Neuronal stem cell (in vitro differentiated cells): ENCODE data around the gene JUP.

Experiments
- DNase-seq: peaks from one replicate; pipeline ENCODE4 v3.0.0-alpha.2; 2013; ENCODE audit warnings: low spot score
- H2AFZ ChIP-seq: one replicate; pipeline ENCODE4 v1.6.1; 2013; ENCODE audit warnings: mild to moderate bottlenecking, low read length, inconsistent platforms
- H2AK5ac ChIP-seq: 2 replicates; pipeline ENCODE4 v1.6.1; 2013; ENCODE audit warnings: low read depth, mild to moderate bottlenecking, inconsistent platforms, low read length, moderate library complexity, mixed read lengths
- H2BK120ac ChIP-seq: 2 replicates; pipeline ENCODE4 v1.6.1; 2013; ENCODE audit warnings: low read depth, mild to moderate bottlenecking, inconsistent platforms, low read length, moderate library complexity, mixed read lengths
- H2BK12ac ChIP-seq: one replicate; pipeline ENCODE4 v1.6.1; 2013; ENCODE audit warnings: low read length, inconsistent platforms
- H2BK15ac ChIP-seq: 2 replicates; pipeline ENCODE4 v1.6.1; 2013; ENCODE audit warnings: mild to moderate bottlenecking, low read length, inconsistent platforms, mixed read lengths
- H2BK5ac ChIP-seq: one replicate; pipeline ENCODE4 v1.6.1; 2013; ENCODE audit warnings: inconsistent platforms, mild to moderate bottlenecking, low read length, moderate library complexity
- H3K14ac ChIP-seq: one replicate; pipeline ENCODE4 v1.6.1; 2013; ENCODE audit warnings: low read length, inconsistent platforms
- H3K18ac ChIP-seq: 2 replicates; pipeline ENCODE4 v1.6.1; 2013; ENCODE audit warnings: low read length, inconsistent platforms
- H3K23ac ChIP-seq: 2 replicates; pipeline ENCODE4 v1.6.1; 2013; ENCODE audit warnings: low read depth, mild to moderate bottlenecking, mixed read lengths, low read length, inconsistent platforms; ENCODE audit not compliant: poor library complexity
- H3K27ac ChIP-seq: replicated peaks from 3 replicates; pipeline ENCODE4 v1.5.1; 2013; ENCODE audit warnings: low read length, inconsistent platforms
- H3K27me3 ChIP-seq, 3 experiments: 2 replicates each; pipeline ENCODE4 v1.6.1; 2013; ENCODE audit warnings: low read length in 3 of 3, mild to moderate bottlenecking in 2 of 3, inconsistent platforms in 1 of 3, low read depth in 1 of 3, mixed read lengths in 1 of 3, moderate library complexity in 1 of 3; ENCODE audit not compliant: control insufficient read depth in 3 of 3, insufficient read depth in 3 of 3
- H3K36me3 ChIP-seq, 2 donors: replicated peaks in 1 of 2; 2 replicates each; pipeline ENCODE4 v1.6.1; 2013; ENCODE audit warnings: low read length in 2 of 2; ENCODE audit not compliant: control insufficient read depth in 2 of 2, insufficient read depth in 2 of 2
- H3K4ac ChIP-seq: 2 replicates; pipeline ENCODE4 v1.6.1; 2013; ENCODE audit warnings: inconsistent platforms, mild to moderate bottlenecking, low read length, moderate library complexity
- H3K4me1 ChIP-seq, 2 donors: 1 replicate in 1 of 2; 2 replicates in 1 of 2; pipeline ENCODE4 v1.6.1; 2013; ENCODE audit warnings: low read length in 2 of 2, low read depth in 1 of 2; ENCODE audit not compliant: control insufficient read depth in 2 of 2, insufficient read depth in 1 of 2
- H3K4me2 ChIP-seq: one replicate; pipeline ENCODE4 v1.6.1; 2013; ENCODE audit warnings: mild to moderate bottlenecking, low read length, inconsistent platforms; ENCODE audit not compliant: insufficient read depth, poor library complexity, severe bottlenecking
- H3K4me3 ChIP-seq, 2 donors: 2 replicates each; pipeline ENCODE4 v1.5.1; 2013; ENCODE audit warnings: low read length in 2 of 2, mild to moderate bottlenecking in 2 of 2, inconsistent platforms in 1 of 2, moderate library complexity in 1 of 2
- H3K79me1 ChIP-seq: one replicate; pipeline ENCODE4 v1.6.1; 2013; ENCODE audit warnings: low read depth, mild to moderate bottlenecking, inconsistent platforms, low read length, moderate library complexity
- H3K9ac ChIP-seq: one replicate; pipeline ENCODE4 v1.6.1; 2013; ENCODE audit warnings: mild to moderate bottlenecking, low read depth, low read length, inconsistent platforms; ENCODE audit not compliant: poor library complexity
- H3K9me3 ChIP-seq, 2 donors: replicated peaks in 1 of 2; 2 replicates each; pipeline versions ENCODE3 to v1.6.1; 2013; ENCODE audit warnings: low read length in 2 of 2, mild to moderate bottlenecking in 2 of 2, inconsistent platforms in 1 of 2, low read depth in 1 of 2, mixed read lengths in 1 of 2, moderate library complexity in 1 of 2; ENCODE audit not compliant: control insufficient read depth in 2 of 2, insufficient read depth in 1 of 2
- H4K8ac ChIP-seq: one replicate; pipeline ENCODE4 v1.6.1; 2013; ENCODE audit warnings: low read depth, mild to moderate bottlenecking, inconsistent platforms, low read length, moderate library complexity
- H4K91ac ChIP-seq: one replicate; pipeline ENCODE4 v1.6.1; 2013; ENCODE audit warnings: low read length, low read depth, mild to moderate bottlenecking, inconsistent platforms; ENCODE audit not compliant: poor library complexity
- WGBS, 2 donors: extraction: QIAGEN DNeasy Blood & Tissue Kit; methylation state at CpG; one replicate each; pipeline ENCODE4 v1.1.7; 2013; ENCODE audit warnings: missing lambda C conversion rate in 2 of 2, mixed read lengths in 1 of 2; ENCODE audit not compliant: insufficient read length in 2 of 2, insufficient replicate concordance in 1 of 2; ENCODE audit errors: extremely low coverage in 2 of 2; 5-methylcytosine and 5-hydroxymethylcytosine counted together

Gene JUP

GRCh38 chr17:41769346-41769862, 17.1 kb downstream of the JUP start:
- Histone ChIP-seq H3K36me3 (peaks cover 43 to 76% of the 10 kb centered on the region in 2 donors), H3K9ac (no peak overlapping the region), H3K23ac (peak overlapping the region; percentile 11), H2BK15ac (no peak overlapping the region), H3K27me3 (no peaks in the 10 kb centered on the region), H3K4ac (no peak overlapping the region), H3K4me2 (no peak overlapping the region), H2BK12ac (no peak overlapping the region), H2AK5ac (no peak overlapping the region), H2BK120ac (no peak overlapping the region), H2AFZ (no peak overlapping the region), H3K14ac (no peak overlapping the region), H3K79me1 (peaks cover 7% of the 10 kb centered on the region), H4K8ac (no peak overlapping the region), H3K4me1 (peaks cover 7 to 13% of the 10 kb centered on the region in 2 donors), H3K27ac (no peak overlapping the region), H3K4me3 (no peak overlapping the region), H3K9me3 (peaks cover 0 to 1% of the 10 kb centered on the region in 2 donors), H4K91ac (no peak overlapping the region), H3K18ac (peak overlapping the region; percentile 53), H2BK5ac (no peak overlapping the region)
- WGBS, 2 donors: no CpG with 5 or more reads among the region's 16 CpGs
- DNase-seq: no peak

GRCh38 chr17:41768682-41769288, 17.7 kb downstream of the JUP start:
- Histone ChIP-seq H3K4me1 (peaks cover 5 to 8% of the 10 kb centered on the region in 2 donors), H3K36me3 (peaks cover 46 to 80% of the 10 kb centered on the region in 2 donors), H3K4me3 (no peak overlapping the region)

GRCh38 chr17:41767324-41768042, 19.0 kb downstream of the JUP start:
- no peak overlapping the region for H2AK5ac ChIP-seq
- H2BK5ac ChIP-seq: no peak overlapping the region
- H3K23ac ChIP-seq: peak overlapping the region; percentile 59
- no peak overlapping the region for H3K27ac ChIP-seq
- peak overlapping the region in 1 of 2 donors; percentile 54 for H3K4me3 ChIP-seq
- H2BK15ac ChIP-seq: no peak overlapping the region
- no peak overlapping the region for H4K8ac ChIP-seq
- H4K91ac ChIP-seq: no peak overlapping the region
- no peak overlapping the region for H3K4ac ChIP-seq
- H3K4me2 ChIP-seq: no peak overlapping the region
- no peak overlapping the region for H2BK12ac ChIP-seq
- H2BK120ac ChIP-seq: no peak overlapping the region
- no peaks in the 10 kb centered on the region for H3K4me1 ChIP-seq
- no peak for DNase-seq
- no peak overlapping the region for H3K14ac ChIP-seq
- no peak overlapping the region for H3K9ac ChIP-seq
- peaks cover 0 to 3% of the 10 kb centered on the region in 2 donors for H3K9me3 ChIP-seq
- H3K36me3 ChIP-seq: peaks cover 59 to 88% of the 10 kb centered on the region in 2 donors
- no peaks in the 10 kb centered on the region for H3K27me3 ChIP-seq
- H3K79me1 ChIP-seq: peaks cover 6% of the 10 kb centered on the region
- H2AFZ ChIP-seq: no peak overlapping the region
- no CpG with 5 or more reads among the region's 18 CpGs for WGBS, 2 donors
- H3K18ac ChIP-seq: no peak overlapping the region

More at GRCh38 chr17:41768682-41769288, 17.7 kb downstream of the JUP start:
- Histone ChIP-seq H3K4ac (no peak overlapping the region), H4K91ac (no peak overlapping the region), H2BK12ac (no peak overlapping the region), H2BK5ac (no peak overlapping the region), H3K4me2 (no peak overlapping the region), H2BK120ac (no peak overlapping the region), H3K18ac (no peak overlapping the region), H3K27ac (no peak overlapping the region), H2BK15ac (no peak overlapping the region), H3K14ac (no peak overlapping the region), H2AFZ (no peak overlapping the region), H3K79me1 (peaks cover 7% of the 10 kb centered on the region), H3K9me3 (peaks cover 0 to 1% of the 10 kb centered on the region in 2 donors), H4K8ac (peak overlapping the region; percentile 8), H2AK5ac (no peak overlapping the region), H3K23ac (no peak overlapping the region), H3K9ac (no peak overlapping the region), H3K27me3 (no peaks in the 10 kb centered on the region)
- no peak for DNase-seq
- WGBS, 2 donors: no CpG with 5 or more reads among the region's 23 CpGs

- H4K91ac ChIP-seq: no peak overlapping the region
- no peak for DNase-seq
- peaks cover 56 to 89% of the 10 kb centered on the region in 2 donors for H3K36me3 ChIP-seq
- H3K79me1 ChIP-seq: peaks cover 4% of the 10 kb centered on the region
- H3K27ac ChIP-seq: no peak overlapping the region
- no peak overlapping the region for H3K18ac ChIP-seq
- no peak overlapping the region for H3K4me2 ChIP-seq
- peaks cover 0 to 3% of the 10 kb centered on the region in 2 donors for H3K9me3 ChIP-seq
- no peak overlapping the region for H3K23ac ChIP-seq
- H3K14ac ChIP-seq: no peak overlapping the region
- no peaks in the 10 kb centered on the region for H3K27me3 ChIP-seq
- H3K4me3 ChIP-seq: no peak overlapping the region
- H2BK12ac ChIP-seq: no peak overlapping the region
- H2BK120ac ChIP-seq: no peak overlapping the region
- no peak overlapping the region for H2AK5ac ChIP-seq
- H3K4me1 ChIP-seq: no peaks in the 10 kb centered on the region
- no peak overlapping the region for H3K4ac ChIP-seq
- H2BK15ac ChIP-seq: no peak overlapping the region
- H2BK5ac ChIP-seq: no peak overlapping the region
- H4K8ac ChIP-seq: no peak overlapping the region
- no peak overlapping the region for H3K9ac ChIP-seq
- no peak overlapping the region for H2AFZ ChIP-seq
Measured at GRCh38 chr17:41766135-41766534, 20.4 kb downstream of the JUP start.
